Neuronal stem cell (in vitro differentiated cells): ENCODE results near the gene PARD3B.

ENCODE experiments used
- DNase-seq: peaks from one replicate; pipeline ENCODE4 v3.0.0-alpha.2; 2013; ENCODE audit warnings: low spot score
- H2AFZ ChIP-seq: one replicate; pipeline ENCODE4 v1.6.1; 2013; ENCODE audit warnings: mild to moderate bottlenecking, low read length, inconsistent platforms
- H2AK5ac ChIP-seq: 2 replicates; pipeline ENCODE4 v1.6.1; 2013; ENCODE audit warnings: low read depth, mild to moderate bottlenecking, inconsistent platforms, low read length, moderate library complexity, mixed read lengths
- H2BK120ac ChIP-seq: 2 replicates; pipeline ENCODE4 v1.6.1; 2013; ENCODE audit warnings: low read depth, mild to moderate bottlenecking, inconsistent platforms, low read length, moderate library complexity, mixed read lengths
- H2BK12ac ChIP-seq: one replicate; pipeline ENCODE4 v1.6.1; 2013; ENCODE audit warnings: low read length, inconsistent platforms
- H2BK15ac ChIP-seq: 2 replicates; pipeline ENCODE4 v1.6.1; 2013; ENCODE audit warnings: mild to moderate bottlenecking, low read length, inconsistent platforms, mixed read lengths
- H2BK5ac ChIP-seq: one replicate; pipeline ENCODE4 v1.6.1; 2013; ENCODE audit warnings: inconsistent platforms, mild to moderate bottlenecking, low read length, moderate library complexity
- H3K14ac ChIP-seq: one replicate; pipeline ENCODE4 v1.6.1; 2013; ENCODE audit warnings: low read length, inconsistent platforms
- H3K18ac ChIP-seq: 2 replicates; pipeline ENCODE4 v1.6.1; 2013; ENCODE audit warnings: low read length, inconsistent platforms
- H3K23ac ChIP-seq: 2 replicates; pipeline ENCODE4 v1.6.1; 2013; ENCODE audit warnings: low read depth, mild to moderate bottlenecking, mixed read lengths, low read length, inconsistent platforms; ENCODE audit not compliant: poor library complexity
- H3K27ac ChIP-seq: replicated peaks from 3 replicates; pipeline ENCODE4 v1.5.1; 2013; ENCODE audit warnings: low read length, inconsistent platforms
- H3K27me3 ChIP-seq, 3 experiments: 2 replicates each; pipeline ENCODE4 v1.6.1; 2013; ENCODE audit warnings: low read length in 3 of 3, mild to moderate bottlenecking in 2 of 3, inconsistent platforms in 1 of 3, low read depth in 1 of 3, mixed read lengths in 1 of 3, moderate library complexity in 1 of 3; ENCODE audit not compliant: control insufficient read depth in 3 of 3, insufficient read depth in 3 of 3
- H3K36me3 ChIP-seq, 2 donors: replicated peaks in 1 of 2; 2 replicates each; pipeline ENCODE4 v1.6.1; 2013; ENCODE audit warnings: low read length in 2 of 2; ENCODE audit not compliant: control insufficient read depth in 2 of 2, insufficient read depth in 2 of 2
- H3K4ac ChIP-seq: 2 replicates; pipeline ENCODE4 v1.6.1; 2013; ENCODE audit warnings: inconsistent platforms, mild to moderate bottlenecking, low read length, moderate library complexity
- H3K4me1 ChIP-seq, 2 donors: 1 replicate in 1 of 2; 2 replicates in 1 of 2; pipeline ENCODE4 v1.6.1; 2013; ENCODE audit warnings: low read length in 2 of 2, low read depth in 1 of 2; ENCODE audit not compliant: control insufficient read depth in 2 of 2, insufficient read depth in 1 of 2
- H3K4me2 ChIP-seq: one replicate; pipeline ENCODE4 v1.6.1; 2013; ENCODE audit warnings: mild to moderate bottlenecking, low read length, inconsistent platforms; ENCODE audit not compliant: insufficient read depth, poor library complexity, severe bottlenecking
- H3K4me3 ChIP-seq, 2 donors: 2 replicates each; pipeline ENCODE4 v1.5.1; 2013; ENCODE audit warnings: low read length in 2 of 2, mild to moderate bottlenecking in 2 of 2, inconsistent platforms in 1 of 2, moderate library complexity in 1 of 2
- H3K79me1 ChIP-seq: one replicate; pipeline ENCODE4 v1.6.1; 2013; ENCODE audit warnings: low read depth, mild to moderate bottlenecking, inconsistent platforms, low read length, moderate library complexity
- H3K9ac ChIP-seq: one replicate; pipeline ENCODE4 v1.6.1; 2013; ENCODE audit warnings: mild to moderate bottlenecking, low read depth, low read length, inconsistent platforms; ENCODE audit not compliant: poor library complexity
- H3K9me3 ChIP-seq, 2 donors: replicated peaks in 1 of 2; 2 replicates each; pipeline versions ENCODE3 to v1.6.1; 2013; ENCODE audit warnings: low read length in 2 of 2, mild to moderate bottlenecking in 2 of 2, inconsistent platforms in 1 of 2, low read depth in 1 of 2, mixed read lengths in 1 of 2, moderate library complexity in 1 of 2; ENCODE audit not compliant: control insufficient read depth in 2 of 2, insufficient read depth in 1 of 2
- H4K8ac ChIP-seq: one replicate; pipeline ENCODE4 v1.6.1; 2013; ENCODE audit warnings: low read depth, mild to moderate bottlenecking, inconsistent platforms, low read length, moderate library complexity
- H4K91ac ChIP-seq: one replicate; pipeline ENCODE4 v1.6.1; 2013; ENCODE audit warnings: low read length, low read depth, mild to moderate bottlenecking, inconsistent platforms; ENCODE audit not compliant: poor library complexity
- WGBS, 2 donors: extraction: QIAGEN DNeasy Blood & Tissue Kit; methylation state at CpG; one replicate each; pipeline ENCODE4 v1.1.7; 2013; ENCODE audit warnings: missing lambda C conversion rate in 2 of 2, mixed read lengths in 1 of 2; ENCODE audit not compliant: insufficient read length in 2 of 2, insufficient replicate concordance in 1 of 2; ENCODE audit errors: extremely low coverage in 2 of 2; 5-methylcytosine and 5-hydroxymethylcytosine counted together

PARD3B gene

GRCh38 chr2:204638471-204639194 is 93.4 kb downstream of the PARD3B start:
- Histone ChIP-seq H2BK5ac (no peak overlapping the region), H3K14ac (no peak overlapping the region), H3K4ac (no peak overlapping the region), H2AFZ (no peak overlapping the region), H3K79me1 (no peaks in the 10 kb centered on the region), H2AK5ac (no peak overlapping the region), H3K9ac (no peak overlapping the region), H4K91ac (no peak overlapping the region), H3K4me2 (no peak overlapping the region), H2BK120ac (no peak overlapping the region), H3K4me1 (no peaks in the 10 kb centered on the region), H3K4me3 (no peak overlapping the region), H3K27ac (no peak overlapping the region), H3K18ac (no peak overlapping the region), H3K27me3 (no peaks in the 10 kb centered on the region), H3K9me3 (no peaks in the 10 kb centered on the region), H3K36me3 (no peaks in the 10 kb centered on the region), H2BK12ac (no peak overlapping the region), H3K23ac (no peak overlapping the region), H2BK15ac (no peak overlapping the region), H4K8ac (no peak overlapping the region)
- WGBS, 2 donors: no CpG with 5 or more reads among the region's 4 CpGs
- DNase-seq: no peak

DNA sequence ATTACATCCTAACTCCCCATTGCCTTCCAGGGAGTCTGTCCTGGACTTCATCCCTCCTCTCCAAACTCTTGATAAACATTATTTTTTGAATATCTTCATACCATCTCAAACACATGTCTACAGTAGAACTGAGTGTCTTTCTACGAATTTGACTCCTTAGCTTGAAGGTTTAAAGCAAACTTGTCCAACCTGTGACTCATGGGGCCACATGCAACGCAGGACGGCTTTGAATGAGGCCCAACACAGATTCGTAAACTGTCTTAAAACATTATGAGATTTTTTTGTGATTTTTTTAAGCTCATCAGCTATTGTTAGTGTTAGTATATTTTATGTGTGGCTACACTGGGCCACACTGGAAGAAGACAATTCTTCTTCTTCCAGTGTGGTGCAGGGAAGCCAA is 98.1 kb downstream of the PARD3B start:
- Histone ChIP-seq H4K91ac (no peak overlapping the region), H2BK12ac (no peak overlapping the region), H3K27ac (no peak overlapping the region), H2BK5ac (no peak overlapping the region), H3K27me3 (no peaks in the 10 kb centered on the region), H3K79me1 (no peaks in the 10 kb centered on the region), H3K23ac (no peak overlapping the region), H2AK5ac (no peak overlapping the region), H4K8ac (no peak overlapping the region), H2BK15ac (no peak overlapping the region), H3K4ac (no peak overlapping the region), H3K4me1 (no peaks in the 10 kb centered on the region), H3K14ac (no peak overlapping the region), H3K4me3 (no peak overlapping the region), H3K4me2 (no peak overlapping the region), H3K9me3 (no peaks in the 10 kb centered on the region), H2AFZ (no peak overlapping the region), H3K18ac (no peak overlapping the region), H3K9ac (no peak overlapping the region), H2BK120ac (no peak overlapping the region), H3K36me3 (no peaks in the 10 kb centered on the region)
- WGBS, 2 donors: no CpG with 5 or more reads among the region's 4 CpGs
- no peak for DNase-seq

DNA sequence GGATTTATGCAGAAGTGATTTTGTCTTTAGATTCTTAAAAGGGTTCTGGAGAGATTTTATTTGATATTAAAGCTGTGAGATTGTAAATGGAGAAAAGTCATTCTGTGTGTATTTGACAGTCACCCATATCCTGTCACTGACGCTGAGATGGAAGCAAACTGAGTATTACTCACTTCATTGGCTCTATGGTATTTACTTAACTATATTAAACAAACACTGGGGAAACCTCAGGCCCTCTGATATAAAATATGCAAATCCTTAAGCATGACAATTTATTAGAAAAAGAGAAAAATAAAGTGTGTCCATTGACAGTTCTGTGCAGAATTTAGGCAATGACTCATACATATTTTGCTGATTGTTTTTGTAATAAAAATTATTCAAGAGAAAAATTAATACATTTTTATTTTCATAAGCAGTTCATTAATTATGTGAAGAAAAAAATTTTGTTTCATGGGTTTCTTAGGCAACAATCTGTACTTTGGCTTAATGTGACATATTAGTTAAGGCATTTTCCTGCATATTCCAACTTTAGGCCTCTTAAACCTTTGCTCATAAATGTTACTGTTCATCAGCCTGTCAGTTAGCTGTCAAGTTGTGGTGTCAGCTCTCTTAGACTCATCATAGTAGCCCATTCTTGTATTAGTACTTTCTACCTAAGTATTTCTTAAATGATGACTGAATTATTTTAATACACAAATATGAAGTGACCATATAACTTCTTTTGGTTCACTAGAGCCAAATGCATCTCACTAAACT is 99.9 kb downstream of the PARD3B start:
- H2AK5ac ChIP-seq: no peak overlapping the region
- no peaks in the 10 kb centered on the region for H3K27me3 ChIP-seq
- H3K36me3 ChIP-seq: no peaks in the 10 kb centered on the region
- H2AFZ ChIP-seq: no peak overlapping the region
- H2BK5ac ChIP-seq: no peak overlapping the region
- H3K14ac ChIP-seq: no peak overlapping the region
- no peaks in the 10 kb centered on the region for H3K4me1 ChIP-seq
- no peak overlapping the region for H3K4me2 ChIP-seq
- H2BK12ac ChIP-seq: no peak overlapping the region
- H3K23ac ChIP-seq: no peak overlapping the region
- H4K8ac ChIP-seq: no peak overlapping the region
- H3K79me1 ChIP-seq: no peaks in the 10 kb centered on the region
- H3K18ac ChIP-seq: no peak overlapping the region
- no peak overlapping the region for H3K4me3 ChIP-seq
- H2BK15ac ChIP-seq: no peak overlapping the region
- H4K91ac ChIP-seq: no peak overlapping the region
- no peak overlapping the region for H3K4ac ChIP-seq
- H3K27ac ChIP-seq: no peak overlapping the region
- H2BK120ac ChIP-seq: no peak overlapping the region
- no peaks in the 10 kb centered on the region for H3K9me3 ChIP-seq
- WGBS, 2 donors: no CpG with 5 or more reads among the region's 1 CpG
- DNase-seq: no peak
- no peak overlapping the region for H3K9ac ChIP-seq

DNA sequence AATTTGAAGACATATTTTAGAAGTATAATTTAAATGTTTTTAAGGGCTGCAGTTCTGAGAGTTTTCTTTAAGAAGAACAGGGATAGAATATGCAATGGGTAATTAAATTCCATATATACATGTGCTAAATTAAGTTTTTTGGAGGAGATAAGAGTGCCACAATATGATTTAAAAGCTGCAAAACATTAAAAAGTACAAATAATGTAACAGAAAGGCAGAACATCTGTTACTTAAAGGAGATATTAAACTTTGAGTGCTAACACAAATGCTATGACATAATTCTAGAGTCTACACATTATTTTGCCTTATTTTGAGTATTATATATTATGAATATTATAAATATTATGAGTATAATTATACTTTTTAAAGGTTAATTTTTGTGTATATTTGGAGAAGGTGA is 102.4 kb downstream of the PARD3B start:
- H3K23ac ChIP-seq: no peak overlapping the region
- H3K4me3 ChIP-seq: no peak overlapping the region
- no peak overlapping the region for H2BK12ac ChIP-seq
- no peak overlapping the region for H2AK5ac ChIP-seq
- H2BK15ac ChIP-seq: no peak overlapping the region
- H3K4ac ChIP-seq: no peak overlapping the region
- no peak overlapping the region for H3K9ac ChIP-seq
- H3K27ac ChIP-seq: no peak overlapping the region
- no peaks in the 10 kb centered on the region for H3K36me3 ChIP-seq
- DNase-seq: no peak
- H4K8ac ChIP-seq: no peak overlapping the region
- no peak overlapping the region for H3K14ac ChIP-seq
- H3K18ac ChIP-seq: no peak overlapping the region
- H3K27me3 ChIP-seq: no peaks in the 10 kb centered on the region
- peaks cover 0 to 4% of the 10 kb centered on the region in 2 donors for H3K9me3 ChIP-seq
- H3K4me1 ChIP-seq: no peaks in the 10 kb centered on the region
- H4K91ac ChIP-seq: no peak overlapping the region
- H3K4me2 ChIP-seq: no peak overlapping the region
- H2BK120ac ChIP-seq: no peak overlapping the region
- no peaks in the 10 kb centered on the region for H3K79me1 ChIP-seq
- H2AFZ ChIP-seq: no peak overlapping the region
- no peak overlapping the region for H2BK5ac ChIP-seq
